EH (cell line): ENCODE data around the gene FEM1C.

Experiments
- DNase-seq: peaks from one replicate; pipeline ENCODE4 v3.0.0-alpha.2; 2015; ENCODE audit warnings: low read depth

Gene FEM1C

GRCh38 chr5:115557667-115558387 lies 13.3 kb upstream of the FEM1C start:
- DNase-seq: peak; percentile 40

- DNase-seq: no peak
These were observed 11.7 kb upstream of the FEM1C start for GRCh38 chr5:115556276-115556675.

GRCh38 chr5:115555084-115555633 lies 10.6 kb upstream of the FEM1C start:
- DNase-seq: no peak

GRCh38 chr5:115553082-115553481 lies 8.5 kb upstream of the FEM1C start:
- no peak for DNase-seq

- DNase-seq: peak; percentile 38
These were observed 6.8 kb upstream of the FEM1C start for GRCh38 chr5:115551415-115551814.

GRCh38 chr5:115549154-115549553 lies 4.6 kb upstream of the FEM1C start:
- DNase-seq: peak; percentile 46

GRCh38 chr5:115548683-115549082 lies 4.1 kb upstream of the FEM1C start:
- DNase-seq: no peak

GRCh38 chr5:115545351-115545882 lies 842 bp upstream of the FEM1C start:
- no peak for DNase-seq

- DNase-seq: no peak
These were observed 536 bp downstream of the FEM1C start for GRCh38 chr5:115544043-115544435.

- DNase-seq: peak; percentile 68
These were observed 1.1 kb downstream of the FEM1C start for GRCh38 chr5:115543365-115544042.

- no peak for DNase-seq
These were observed 1.8 kb downstream of the FEM1C start for GRCh38 chr5:115542651-115543364.

GRCh38 chr5:115542086-115542485 lies 2.5 kb downstream of the FEM1C start:
- DNase-seq: no peak

- DNase-seq: no peak
These were observed 3.0 kb downstream of the FEM1C start for GRCh38 chr5:115541611-115542010.

- DNase-seq: no peak
These were observed 9.0 kb downstream of the FEM1C start for GRCh38 chr5:115535479-115536035.

- peak; percentile 20 for DNase-seq
These were observed 12.1 kb downstream of the FEM1C start for GRCh38 chr5:115532517-115532916.

- DNase-seq: no peak
These were observed 12.7 kb downstream of the FEM1C start for GRCh38 chr5:115531787-115532367.

- no peak for DNase-seq
These were observed 13.2 kb downstream of the FEM1C start for GRCh38 chr5:115531380-115531779.

GRCh38 chr5:115530426-115530825 lies 14.1 kb downstream of the FEM1C start:
- peak; percentile 24 for DNase-seq

GRCh38 chr5:115526604-115527003 lies 18.0 kb downstream of the FEM1C start:
- no peak for DNase-seq

- peak; percentile 15 for DNase-seq
These were observed 20.3 kb downstream of the FEM1C start for GRCh38 chr5:115524199-115524847.

- no peak for DNase-seq
These were observed 21.7 kb downstream of the FEM1C start for GRCh38 chr5:115522832-115523403.
